Spleen (tissue), 11 donors: ENCODE measurements around the gene FRMD4A. TPM values are rescaled to one million over a fixed set of nuclear protein-coding genes. Genes with fewer than 3 reads are reported as not detected.
A peak's percentile ranks its signal among the peaks of the same experiment; 100 is the strongest.

Source experiments
- DNase-seq: peaks from one replicate; pipeline ENCODE4 v3.0.0-alpha.2; 2020
- H3K27ac ChIP-seq, 8 donors: fragments of 200-600 bp; sonication (generic) in 7 of 8; 1 replicate in 4 of 8; 2 replicates in 4 of 8; pipeline versions ENCODE4 v1.5.0 to v1.8.0; 2016 to 2021; ENCODE audit warnings: inconsistent platforms in 4 of 8, mild to moderate bottlenecking in 4 of 8, moderate library complexity in 1 of 8
- H3K27me3 ChIP-seq, 7 donors: fragments of 200-600 bp; sonication (generic) in 6 of 7; replicated peaks in 1 of 7; 1 replicate in 4 of 7; 2 replicates in 3 of 7; pipeline versions ENCODE4 v1.5.0 to v1.8.0; 2016 to 2021; ENCODE audit warnings: inconsistent platforms in 3 of 7, mild to moderate bottlenecking in 1 of 7
- H3K36me3 ChIP-seq, 6 donors: fragments of 200-600 bp; sonication (generic) in 5 of 6; 1 replicate in 4 of 6; 2 replicates in 2 of 6; pipeline versions ENCODE4 v1.5.0 to v1.8.0; 2016 to 2021; ENCODE audit warnings: inconsistent platforms in 2 of 6
- H3K4me1 ChIP-seq, 6 donors: fragments of 200-600 bp; sonication (generic) in 5 of 6; 1 replicate in 3 of 6; 2 replicates in 3 of 6; pipeline versions ENCODE4 v1.5.0 to v1.8.0; 2016 to 2021; ENCODE audit warnings: inconsistent platforms in 3 of 6
- H3K4me3 ChIP-seq, 8 donors: fragments of 200-600 bp; sonication (generic) in 7 of 8; 1 replicate in 4 of 8; 2 replicates in 4 of 8; pipeline versions ENCODE4 v1.5.0 to v1.8.0; 2016 to 2021; ENCODE audit warnings: inconsistent platforms in 4 of 8, mild to moderate bottlenecking in 4 of 8, moderate library complexity in 2 of 8
- H3K9me3 ChIP-seq, 8 donors: fragments of 200-600 bp; sonication (generic) in 7 of 8; 1 replicate in 4 of 8; 2 replicates in 4 of 8; pipeline versions ENCODE4 v1.5.0 to v1.8.0; 2016 to 2021; ENCODE audit warnings: inconsistent platforms in 4 of 8
- POLR2A ChIP-seq, 3 donors: fragments of 450-650 bp; IDR thresholded peaks; one replicate each; pipeline ENCODE4 v1.5.1; 2017; ENCODE audit warnings: antibody characterized with exemption in 3 of 3, mild to moderate bottlenecking in 1 of 3
- POLR2AphosphoS5 ChIP-seq, 3 donors: sonication (generic); formaldehyde crosslinking; IDR thresholded peaks; one replicate each; pipeline ENCODE4 v1.5.1; 2017; ENCODE audit warnings: antibody characterized with exemption in 3 of 3
- WGBS, 5 donors: extraction: QIAGEN DNeasy Blood & Tissue Kit in 3 of 5; methylation state at CpG; one replicate each; pipeline versions ENCODE4 v1.1.5 to v1.1.7; 2013 to 2018; 5-methylcytosine and 5-hydroxymethylcytosine counted together
- intact Hi-C: fragments of 100-400 bp; cut with DNase I; formaldehyde crosslinking; loops from one replicate; pipeline ENCODE4 v1.15.0; 2023; ENCODE audit warnings: low total_unique reads
- polyA plus RNA-seq, 3 donors: library from polyadenylated mRNA; stranded (reverse); fragments of 200-250 nt; gene quantifications; one replicate each; pipeline ENCODE4 v1.2.1, GENCODE V29; 2013
- total RNA-seq, 7 donors: library from RNA; depleted of rRNA in 3 of 7; stranded (reverse); fragments of >200 nt in 3 of 7; fragmentation: NEBNext Ultra II Directional in 4 of 7; extraction: Animal tissue kit (Norgen Biotek cat#: 25700) in 4 of 7; gene quantifications; one replicate each; pipeline versions ENCODE4 v1.1.0 to v1.2.1, GENCODE V29; 2016 to 2021
- TF ChIP-seq, protein P1 (sequence below), 11 experiments: fragments of 200-600 bp in 7 of 11; fragments of 450-650 bp in 4 of 11; sonication (generic) in 4 of 11; IDR thresholded peaks in 8 of 11; conservative IDR thresholded peaks in 3 of 11; 1 replicate in 7 of 11; 2 replicates in 4 of 11; pipeline versions ENCODE4 v1.4.0 to v1.8.0; 2016 to 2021; ENCODE audit warnings: antibody characterized with exemption in 11 of 11, inconsistent platforms in 4 of 11, mild to moderate bottlenecking in 1 of 11
- donor health status: healthy with polysubstance abuse.
- donor health status: DM: no; HTN: no; CAD: no; lungs with moderate emphysema.
- donor health status: DM: no; HTN: no; CAD: no.
- donor health status: Bipolar disorder and iron deficiency.
- donor health status: healthy.
- donor health status: DM: no; HTN: no; CAD: no.
- donor health status: DM: yes; HTN: yes; CAD: no.

Gene FRMD4A
- total and polyA plus RNA-seq, 10 donors, result 9.2 to 141 (median 80.5) TPM

DNA sequence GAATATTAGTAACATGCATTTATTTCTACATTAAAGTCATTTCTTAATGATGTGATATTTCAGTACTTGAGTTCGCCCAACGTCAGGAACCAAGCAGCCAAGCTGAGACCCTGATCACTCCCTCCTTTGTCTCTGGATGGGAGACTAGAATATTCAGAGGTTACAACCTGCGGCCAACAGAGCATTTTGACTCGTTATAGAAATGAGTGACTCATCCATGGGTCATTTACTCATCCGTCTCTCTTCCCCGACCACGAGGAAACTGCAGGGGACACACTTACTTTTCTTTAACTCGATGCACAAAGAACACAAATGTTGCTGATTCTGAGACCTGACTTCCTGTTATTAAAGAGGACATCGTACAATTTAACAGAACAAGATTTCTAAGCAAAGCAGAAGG lies 343.3 kb downstream of the FRMD4A start:
- Histone ChIP-seq H3K36me3 (no peaks in the 10 kb centered on the region), H3K9me3 (no peaks in the 10 kb centered on the region), H3K27ac (peak overlapping the region in 2 of 8 donors; percentile 12 to 28), H3K4me3 (no peak overlapping the region), H3K27me3 (no peaks in the 10 kb centered on the region), H3K4me1 (peaks cover 0 to 36% (median 16%) of the 10 kb centered on the region in 6 donors)
- WGBS, 5 donors, result 28 to 53% (median 43%) methylated on average over 9 of the region's 9 CpGs
- TF ChIP-seq POLR2A (IDR thresholded peaks at IDR 0.05), result no peak
- TF ChIP-seq, protein P1, sequence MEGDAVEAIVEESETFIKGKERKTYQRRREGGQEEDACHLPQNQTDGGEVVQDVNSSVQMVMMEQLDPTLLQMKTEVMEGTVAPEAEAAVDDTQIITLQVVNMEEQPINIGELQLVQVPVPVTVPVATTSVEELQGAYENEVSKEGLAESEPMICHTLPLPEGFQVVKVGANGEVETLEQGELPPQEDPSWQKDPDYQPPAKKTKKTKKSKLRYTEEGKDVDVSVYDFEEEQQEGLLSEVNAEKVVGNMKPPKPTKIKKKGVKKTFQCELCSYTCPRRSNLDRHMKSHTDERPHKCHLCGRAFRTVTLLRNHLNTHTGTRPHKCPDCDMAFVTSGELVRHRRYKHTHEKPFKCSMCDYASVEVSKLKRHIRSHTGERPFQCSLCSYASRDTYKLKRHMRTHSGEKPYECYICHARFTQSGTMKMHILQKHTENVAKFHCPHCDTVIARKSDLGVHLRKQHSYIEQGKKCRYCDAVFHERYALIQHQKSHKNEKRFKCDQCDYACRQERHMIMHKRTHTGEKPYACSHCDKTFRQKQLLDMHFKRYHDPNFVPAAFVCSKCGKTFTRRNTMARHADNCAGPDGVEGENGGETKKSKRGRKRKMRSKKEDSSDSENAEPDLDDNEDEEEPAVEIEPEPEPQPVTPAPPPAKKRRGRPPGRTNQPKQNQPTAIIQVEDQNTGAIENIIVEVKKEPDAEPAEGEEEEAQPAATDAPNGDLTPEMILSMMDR (IDR thresholded peaks at IDR 0.05 in 8 of 11, conservative IDR thresholded peaks at IDR 0.05 in 3 of 11), result no peak
- TF ChIP-seq POLR2AphosphoS5 (IDR thresholded peaks at IDR 0.05), result no peak
- no peak for DNase-seq
- intact Hi-C loops, result no loop called here

DNA sequence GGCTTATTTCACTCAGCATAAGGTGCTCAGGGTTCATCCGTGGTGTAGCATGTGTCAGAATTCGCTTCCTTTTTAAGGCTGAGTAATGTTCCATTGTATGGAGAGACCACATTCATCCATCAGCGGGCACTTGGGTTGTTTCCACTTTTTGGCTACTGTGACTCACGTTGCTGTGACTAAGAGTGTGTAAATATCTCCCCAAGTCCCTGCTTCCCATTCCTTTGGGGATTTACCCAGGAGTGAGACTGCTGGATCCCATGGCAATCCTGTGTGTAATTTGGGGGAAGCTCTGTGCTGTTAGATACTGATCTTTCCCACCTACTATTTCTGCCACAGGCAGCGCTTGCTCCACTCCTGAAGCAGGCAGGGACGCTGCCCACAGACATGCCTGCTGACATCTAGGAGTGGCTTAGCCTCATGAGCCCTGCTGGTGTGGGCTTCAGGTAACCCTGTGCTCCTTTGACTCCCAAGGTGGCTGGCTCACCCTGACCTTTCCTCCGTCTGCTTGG lies 346.0 kb downstream of the FRMD4A start:
- no peaks in the 10 kb centered on the region for H3K27me3 ChIP-seq
- H3K36me3 ChIP-seq, result no peaks in the 10 kb centered on the region
- intact Hi-C loops, result no loop called here
- H3K27ac ChIP-seq, result no peak overlapping the region
- DNase-seq, result no peak
- H3K4me3 ChIP-seq, result no peak overlapping the region
- H3K9me3 ChIP-seq, result no peaks in the 10 kb centered on the region
- H3K4me1 ChIP-seq, result peaks cover 0 to 16% (median 4%) of the 10 kb centered on the region in 6 donors
- whole genome bisulfite sequencing, 5 donors, result 74 to 91% (median 85%) methylated on average over 5 to 7 of the region's 7 CpGs
- TF ChIP-seq POLR2AphosphoS5 (IDR thresholded peaks at IDR 0.05) (no peak), POLR2A (IDR thresholded peaks at IDR 0.05) (no peak)
- TF ChIP-seq, protein P1 (IDR thresholded peaks at IDR 0.05 in 8 of 11, conservative IDR thresholded peaks at IDR 0.05 in 3 of 11), result no peak

DNA sequence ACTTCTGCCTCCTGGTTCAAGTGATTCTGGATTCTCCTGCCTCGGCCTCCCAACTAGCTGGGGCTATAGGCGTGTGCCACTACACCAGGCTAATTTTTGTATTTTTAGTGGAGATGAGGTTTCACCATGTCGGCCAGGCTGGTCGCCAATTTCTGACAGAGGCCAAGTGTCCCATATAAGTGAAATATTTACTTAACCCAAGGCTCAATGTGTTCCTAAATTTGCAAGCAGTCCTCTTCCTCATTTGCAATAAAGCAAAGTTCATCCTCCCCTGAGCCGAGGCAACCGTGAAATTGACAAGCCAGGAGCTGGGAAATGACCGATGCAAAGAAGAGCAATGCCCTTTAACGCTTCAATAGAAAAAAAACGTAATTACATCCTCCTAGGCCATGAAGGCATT lies 347.7 kb downstream of the FRMD4A start:
- no peaks in the 10 kb centered on the region for H3K27me3 ChIP-seq
- TF ChIP-seq POLR2A (IDR thresholded peaks at IDR 0.05) (no peak), POLR2AphosphoS5 (IDR thresholded peaks at IDR 0.05) (no peak)
- TF ChIP-seq, protein P1 (IDR thresholded peaks at IDR 0.05 in 8 of 11, conservative IDR thresholded peaks at IDR 0.05 in 3 of 11), result no peak
- no peak overlapping the region for H3K27ac ChIP-seq
- H3K9me3 ChIP-seq, result no peaks in the 10 kb centered on the region
- intact Hi-C loops, result no loop called here
- H3K4me1 ChIP-seq, result peaks cover 0 to 13% (median 2%) of the 10 kb centered on the region in 6 donors
- no peak for DNase-seq
- 79 to 87% (median 81%) methylated on average over 9 of the region's 9 CpGs for WGBS, 5 donors
- H3K4me3 ChIP-seq, result no peak overlapping the region
- H3K36me3 ChIP-seq, result no peaks in the 10 kb centered on the region

DNA sequence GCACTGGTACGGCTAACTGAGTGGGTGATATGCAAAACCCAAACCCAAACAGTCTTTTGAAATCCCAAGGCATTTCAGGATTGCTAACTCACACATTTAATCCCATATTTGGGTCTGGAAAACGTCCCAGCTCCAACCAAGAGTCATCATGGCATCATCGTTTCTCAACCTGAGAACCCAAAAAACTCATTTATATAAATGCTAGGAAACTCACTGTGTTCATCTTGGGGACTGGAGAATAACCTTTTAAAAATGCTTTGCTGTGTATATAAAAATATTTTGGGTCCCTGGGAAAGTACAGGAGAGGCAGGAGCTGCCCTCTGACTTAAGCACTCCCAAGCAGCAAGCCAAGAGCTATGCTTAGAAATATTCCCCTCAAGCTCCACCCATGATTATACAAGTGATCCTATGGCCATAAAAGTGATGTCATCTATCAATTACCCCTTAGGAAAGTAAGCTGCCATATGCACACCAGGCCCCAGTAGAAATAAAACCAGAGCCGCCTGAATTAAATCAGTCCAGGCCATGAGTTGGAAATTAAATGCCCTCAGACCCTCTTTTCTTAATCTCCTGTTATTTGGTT lies 352.1 kb downstream of the FRMD4A start:
- H3K27me3 ChIP-seq, result peaks cover 0 to 14% (median 0%) of the 10 kb centered on the region in 7 donors
- 74 to 89% (median 78%) methylated on average over 4 of the region's 4 CpGs for WGBS, 5 donors
- no peak for DNase-seq
- H3K9me3 ChIP-seq, result no peaks in the 10 kb centered on the region
- no peak for TF ChIP-seq POLR2AphosphoS5 (IDR thresholded peaks at IDR 0.05)
- TF ChIP-seq POLR2A (IDR thresholded peaks at IDR 0.05), result no peak
- TF ChIP-seq, protein P1 (IDR thresholded peaks at IDR 0.05 in 8 of 11, conservative IDR thresholded peaks at IDR 0.05 in 3 of 11), result no peak
- no peaks in the 10 kb centered on the region for H3K4me1 ChIP-seq
- no peak overlapping the region for H3K4me3 ChIP-seq
- intact Hi-C loops, result no loop called here
- no peak overlapping the region for H3K27ac ChIP-seq
- H3K36me3 ChIP-seq, result no peaks in the 10 kb centered on the region
